Activated CD8-positive, alpha-beta T cell treated with anti-CD3 and anti-CD28 coated beads for 36 hours (primary cell): ENCODE data around the gene TLE3. TPM values are rescaled to one million over a fixed set of nuclear protein-coding genes. Genes with fewer than 3 reads are reported as not detected.
A peak's percentile ranks its signal among the peaks of the same experiment; 100 is the strongest.
"Not testable (repeated sequence)": the region's sequence is repeated elsewhere in the genome, so short reads cannot be mapped to it uniquely, and the experiment has no call there.

ENCODE experiments used
- ATAC-seq: fragments of 200-7000 bp; cut with Tn5 transposase; one replicate; pipeline ENCODE4 v1.10.0; 2021; ENCODE audit warnings: mild to moderate bottlenecking, moderate library complexity
- CTCF ChIA-PET: fragments of 350-600 bp; sonication (Branson Sonifier 250); formaldehyde crosslinking; loops from one replicate; lab custom pipeline; 2021; ENCODE audit warnings: antibody characterized with exemption; lab: Charles Lee
- POLR2A ChIA-PET: fragments of 350-600 bp; sonication (Branson Sonifier 250); formaldehyde crosslinking; loops from one replicate; lab custom pipeline; 2021; ENCODE audit warnings: antibody characterized with exemption; lab: Charles Lee
- DNase-seq: peaks from one replicate; pipeline ENCODE4 v3.0.0-alpha.2; 2020
- H3K27ac Mint-ChIP-seq: one replicate; pipeline ENCODE4 v1.8.0; 2021; ENCODE audit warnings: mild to moderate bottlenecking, mixed read lengths
- H3K27me3 Mint-ChIP-seq: one replicate; pipeline ENCODE4 v1.8.0; 2021; ENCODE audit warnings: mixed read lengths
- H3K36me3 Mint-ChIP-seq: one replicate; pipeline ENCODE4 v1.8.0; 2021; ENCODE audit warnings: low read depth, mixed read lengths
- H3K4me1 Mint-ChIP-seq: one replicate; pipeline ENCODE4 v1.8.0; 2021; ENCODE audit warnings: low read depth, mixed read lengths
- H3K4me3 Mint-ChIP-seq: one replicate; pipeline ENCODE4 v1.8.0; 2021; ENCODE audit warnings: mild to moderate bottlenecking, moderate library complexity, mixed read lengths
- H3K9me3 Mint-ChIP-seq: one replicate; pipeline ENCODE4 v1.8.0; 2021; ENCODE audit warnings: mixed read lengths
- intact Hi-C: fragments of 100-400 bp; cut with micrococcal nuclease; formaldehyde crosslinking; loops from one replicate; pipeline ENCODE4 v1.10.0; 2022
- total RNA-seq, 2 experiments: library from RNA; stranded (reverse); gene quantifications; one replicate each; pipeline ENCODE4 v1.2.3, GENCODE V29; 2021
- TF ChIP-seq, protein P1 (sequence below): fragments of 200-600 bp; IDR thresholded peaks from one replicate; pipeline ENCODE4 v1.8.0; 2022; ENCODE audit warnings: antibody characterized with exemption, mild to moderate bottlenecking

TLE3 gene
- total RNA-seq, 2 experiments from 2014 or later: 48.4 to 64.2 TPM

DNA sequence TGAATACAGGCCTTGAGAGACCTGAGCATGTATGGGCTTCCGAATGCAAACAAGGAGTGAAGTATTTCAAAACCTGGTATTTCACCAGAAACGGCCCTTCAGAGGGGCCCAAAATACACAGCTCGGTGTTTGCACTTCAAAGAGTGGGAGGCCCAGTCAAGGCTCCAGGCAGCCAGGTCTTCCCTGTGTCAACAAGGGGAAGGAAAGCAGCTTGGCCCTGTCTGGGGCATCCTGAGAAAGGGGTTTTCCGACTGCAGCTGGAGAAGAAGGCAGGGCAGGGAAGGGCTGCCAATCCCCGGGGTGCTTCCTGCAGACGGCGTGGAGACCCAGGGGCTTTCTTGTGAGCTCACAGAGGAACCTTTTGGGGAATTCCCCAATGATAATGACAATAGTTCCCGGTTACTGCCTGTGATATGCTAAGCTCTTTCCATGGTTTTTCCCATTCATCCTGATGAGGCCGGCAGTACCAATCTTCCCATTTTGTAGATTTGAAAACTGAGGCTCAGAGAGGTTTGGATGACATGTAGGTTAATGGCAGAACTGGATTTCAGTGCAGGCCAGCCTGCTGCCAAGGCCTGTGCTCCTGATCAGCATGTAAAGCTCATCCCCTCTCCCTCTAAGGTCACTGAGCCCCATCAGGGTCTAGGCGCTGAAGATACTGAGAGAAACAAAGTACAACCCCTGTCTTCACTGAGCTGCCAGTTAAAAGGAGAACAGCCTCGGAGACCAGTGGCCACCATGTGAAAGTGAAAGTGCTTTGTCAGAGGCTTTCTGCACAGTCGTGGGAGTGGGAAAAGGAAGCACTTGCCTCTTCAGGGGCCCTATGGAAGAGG is 43.0 kb upstream of the TLE3 start:
- intact Hi-C loops: no loop called here
- ChIA-PET CTCF (interaction anchor here (1.0 to 2.9 kb wide), 4 partner anchors 11 to 347 kb away, joined by 3 to 13 read pairs (median 4); no protein-coding TSS in a partner anchor), POLR2A (interaction anchor here (0.9 to 1.9 kb wide), 3 partner anchors 41 to 118 kb away, joined by 3 to 16 read pairs (median 3); no protein-coding TSS in a partner anchor)
- Mint-ChIP-seq H3K27me3 (peaks cover 12% of the 10 kb centered on the region), H3K36me3 (no peaks in the 10 kb centered on the region), H3K27ac (no peak overlapping the region), H3K4me1 (peaks cover 33% of the 10 kb centered on the region), H3K9me3 (no peaks in the 10 kb centered on the region), H3K4me3 (no peak overlapping the region)
- TF ChIP-seq, protein P1, sequence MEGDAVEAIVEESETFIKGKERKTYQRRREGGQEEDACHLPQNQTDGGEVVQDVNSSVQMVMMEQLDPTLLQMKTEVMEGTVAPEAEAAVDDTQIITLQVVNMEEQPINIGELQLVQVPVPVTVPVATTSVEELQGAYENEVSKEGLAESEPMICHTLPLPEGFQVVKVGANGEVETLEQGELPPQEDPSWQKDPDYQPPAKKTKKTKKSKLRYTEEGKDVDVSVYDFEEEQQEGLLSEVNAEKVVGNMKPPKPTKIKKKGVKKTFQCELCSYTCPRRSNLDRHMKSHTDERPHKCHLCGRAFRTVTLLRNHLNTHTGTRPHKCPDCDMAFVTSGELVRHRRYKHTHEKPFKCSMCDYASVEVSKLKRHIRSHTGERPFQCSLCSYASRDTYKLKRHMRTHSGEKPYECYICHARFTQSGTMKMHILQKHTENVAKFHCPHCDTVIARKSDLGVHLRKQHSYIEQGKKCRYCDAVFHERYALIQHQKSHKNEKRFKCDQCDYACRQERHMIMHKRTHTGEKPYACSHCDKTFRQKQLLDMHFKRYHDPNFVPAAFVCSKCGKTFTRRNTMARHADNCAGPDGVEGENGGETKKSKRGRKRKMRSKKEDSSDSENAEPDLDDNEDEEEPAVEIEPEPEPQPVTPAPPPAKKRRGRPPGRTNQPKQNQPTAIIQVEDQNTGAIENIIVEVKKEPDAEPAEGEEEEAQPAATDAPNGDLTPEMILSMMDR: no peak
- DNase-seq (peak; percentile 41), ATAC-seq (peak; percentile 12)

DNA sequence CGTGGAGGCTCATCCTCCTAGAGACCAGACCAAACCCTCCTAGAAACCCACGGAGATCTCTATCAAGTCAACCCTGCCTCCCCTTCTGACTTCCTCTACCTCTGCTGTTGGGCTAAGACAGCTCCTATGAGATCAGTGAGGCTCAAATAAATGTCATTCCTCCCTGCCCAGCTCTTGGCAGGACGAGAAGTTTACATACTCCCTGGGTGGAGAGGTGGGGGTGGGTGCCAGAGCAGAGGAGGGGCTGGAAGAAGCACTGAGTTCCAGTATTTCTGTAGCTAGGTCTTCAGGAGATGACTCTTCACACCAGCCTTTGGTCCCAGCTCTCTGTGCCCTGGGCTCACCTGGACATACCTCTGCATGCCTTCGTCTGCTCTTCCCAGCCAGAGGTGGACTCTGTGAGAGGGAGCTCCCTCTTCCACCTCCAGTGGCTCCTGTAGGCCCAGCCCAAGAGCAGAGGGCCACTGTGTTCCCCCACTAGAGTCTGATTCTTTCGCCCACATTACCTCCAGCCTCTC is 42.4 kb upstream of the TLE3 start:
- POLR2A ChIA-PET: interaction anchor here (0.9 kb wide), 1 partner anchor 103 kb away, joined by 3 read pairs; no protein-coding TSS in a partner anchor
- Mint-ChIP-seq H3K36me3 (no peaks in the 10 kb centered on the region), H3K27me3 (peaks cover 9% of the 10 kb centered on the region), H3K27ac (no peak overlapping the region), H3K4me3 (no peak overlapping the region), H3K4me1 (peaks cover 33% of the 10 kb centered on the region), H3K9me3 (no peaks in the 10 kb centered on the region)
- CTCF ChIA-PET: interaction anchor here (1.2 to 2.9 kb wide), 3 partner anchors 16 to 119 kb away, joined by 4 to 13 read pairs (median 5); no protein-coding TSS in a partner anchor
- DNase-seq: no peak
- no peak for ATAC-seq
- TF ChIP-seq, protein P1: no peak
- intact Hi-C loops: no loop called here

DNA sequence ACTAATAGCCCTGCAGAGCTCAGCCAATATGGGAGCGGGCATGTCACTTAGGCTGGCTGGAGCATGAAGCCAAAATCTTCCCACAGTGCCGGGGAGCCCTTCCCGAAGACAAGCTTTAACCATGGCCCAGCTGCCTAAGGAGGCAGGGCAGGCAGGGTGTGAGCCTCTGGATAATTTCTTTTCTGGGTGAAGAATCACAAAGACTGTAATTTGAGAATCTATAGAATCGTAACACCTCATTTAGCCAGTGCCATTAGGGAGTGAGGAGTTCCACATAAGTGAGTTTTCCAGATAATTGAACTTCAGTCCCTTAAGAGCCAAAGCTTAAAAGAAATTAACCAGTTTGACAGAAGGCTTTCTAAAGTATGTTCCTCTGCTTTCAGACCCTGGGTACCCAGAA is 40.2 kb upstream of the TLE3 start:
- POLR2A ChIA-PET: no interaction called here
- H3K4me3 Mint-ChIP-seq: no peak overlapping the region
- H3K9me3 Mint-ChIP-seq: no peaks in the 10 kb centered on the region
- peaks cover 32% of the 10 kb centered on the region for H3K4me1 Mint-ChIP-seq
- H3K27me3 Mint-ChIP-seq: peaks cover 3% of the 10 kb centered on the region
- intact Hi-C loops: no loop called here
- TF ChIP-seq, protein P1: no peak
- no peak overlapping the region for H3K27ac Mint-ChIP-seq
- no peaks in the 10 kb centered on the region for H3K36me3 Mint-ChIP-seq
- no peak for ATAC-seq
- DNase-seq: no peak
- CTCF ChIA-PET: no interaction called here

DNA sequence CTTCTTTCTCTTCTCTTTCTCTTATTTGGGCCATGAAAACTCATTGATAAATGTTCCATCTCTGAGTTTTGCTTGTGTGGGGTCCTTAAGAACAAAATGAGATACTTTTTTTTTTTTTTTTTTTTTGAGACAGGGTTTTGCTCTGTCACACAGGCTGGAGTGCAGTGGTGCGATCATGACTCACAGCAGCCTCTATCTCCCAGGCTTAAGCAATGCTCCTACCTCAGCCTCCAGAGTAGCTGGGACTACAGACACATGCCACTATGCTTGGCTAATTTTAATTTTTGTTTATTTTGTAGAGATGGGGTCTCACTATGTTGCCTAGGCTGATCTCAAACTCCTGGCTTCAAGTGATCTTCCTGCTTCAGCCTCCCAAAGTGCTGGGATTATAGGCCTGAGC is 39.3 kb upstream of the TLE3 start:
- CTCF ChIA-PET, POLR2A ChIA-PET, H3K27me3 Mint-ChIP-seq, intact Hi-C loops, DNase-seq, H3K4me3 Mint-ChIP-seq, H3K36me3 Mint-ChIP-seq, H3K27ac Mint-ChIP-seq, H3K9me3 Mint-ChIP-seq, ATAC-seq: not testable (repeated sequence)
- H3K4me1 Mint-ChIP-seq: peaks cover 22% of the 10 kb centered on the region

DNA sequence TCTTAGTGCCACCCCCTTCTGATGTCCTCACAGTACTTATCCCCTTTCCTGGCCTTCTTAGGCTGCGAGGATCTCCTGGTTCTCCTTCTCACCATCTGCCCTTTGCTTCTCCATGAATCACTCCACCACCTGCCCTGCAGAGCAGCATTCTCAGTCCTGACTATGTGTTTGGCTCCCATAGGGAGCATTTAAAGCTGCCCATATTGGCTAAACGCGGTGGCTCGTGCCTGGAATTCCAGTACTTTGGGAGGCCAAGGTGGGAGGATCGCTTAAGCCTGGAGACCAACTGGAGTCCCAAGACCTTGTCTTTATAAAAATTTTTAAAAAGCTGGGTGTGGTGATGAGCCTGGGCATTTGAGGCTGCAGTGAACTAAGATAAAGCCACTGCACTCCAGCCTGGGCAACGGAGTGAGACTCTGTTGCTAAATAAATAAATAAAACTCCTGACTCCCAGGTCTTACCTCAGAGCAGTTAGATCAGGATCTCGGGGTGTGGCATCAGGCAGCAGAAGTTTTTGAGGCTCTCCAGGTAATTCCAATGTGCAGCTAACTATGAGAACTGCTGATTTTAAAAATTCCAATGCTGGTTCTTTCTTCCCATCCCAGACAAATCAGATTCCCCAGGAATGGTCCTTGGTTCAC is 36.2 kb upstream of the TLE3 start:
- H3K36me3 Mint-ChIP-seq: no peaks in the 10 kb centered on the region
- ChIA-PET POLR2A (no interaction called here), CTCF (interaction anchor here (1.9 kb wide), 1 partner anchor 333 kb away, joined by 4 read pairs; no protein-coding TSS in a partner anchor)
- TF ChIP-seq, protein P1: no peak
- no peak overlapping the region for H3K4me3 Mint-ChIP-seq
- H3K4me1 Mint-ChIP-seq: no peaks in the 10 kb centered on the region
- no peaks in the 10 kb centered on the region for H3K9me3 Mint-ChIP-seq
- intact Hi-C loops: no loop called here
- peaks cover 1% of the 10 kb centered on the region for H3K27me3 Mint-ChIP-seq
- no peak for ATAC-seq
- DNase-seq: no peak
- H3K27ac Mint-ChIP-seq: no peak overlapping the region
